H9 (cell line): Measurements from ENCODE around the gene UQCC3. TPM values are rescaled to one million over a fixed set of nuclear protein-coding genes. Genes with fewer than 3 reads are reported as not detected.
A peak's percentile ranks its signal among the peaks of the same experiment; 100 is the strongest.

ENCODE experiments used
- DNase-seq: peaks from one replicate; pipeline ENCODE4 v3.0.0-alpha.2; 2017
- H2AFZ ChIP-seq: one replicate; pipeline ENCODE4 v1.6.1; 2013; ENCODE audit warnings: mild to moderate bottlenecking, low read length, control low read depth, moderate library complexity
- H2AK5ac ChIP-seq: 2 replicates; pipeline ENCODE4 v1.6.1; 2013; ENCODE audit warnings: low read length, control low read depth, mixed read lengths; ENCODE audit not compliant: insufficient read length
- H2BK120ac ChIP-seq: one replicate; pipeline ENCODE4 v1.6.1; 2013; ENCODE audit warnings: low read depth, mild to moderate bottlenecking, low read length, control low read depth, inconsistent platforms; ENCODE audit not compliant: poor library complexity, severe bottlenecking
- H2BK12ac ChIP-seq: 2 replicates; pipeline ENCODE4 v1.6.1; 2013; ENCODE audit warnings: low read length, control low read depth, mixed read lengths, low read depth; ENCODE audit not compliant: insufficient read length
- H2BK15ac ChIP-seq: 2 replicates; pipeline ENCODE4 v1.6.1; 2013; ENCODE audit warnings: low read depth, low read length, control low read depth
- H2BK20ac ChIP-seq: one replicate; pipeline ENCODE4 v1.6.1; 2013; ENCODE audit warnings: low read depth, mild to moderate bottlenecking, low read length, control low read depth, inconsistent platforms; ENCODE audit not compliant: poor library complexity, severe bottlenecking
- H2BK5ac ChIP-seq: 2 replicates; pipeline ENCODE4 v1.6.1; 2013; ENCODE audit warnings: low read length, control low read depth, mixed read lengths; ENCODE audit not compliant: insufficient read length
- H3K14ac ChIP-seq: 2 replicates; pipeline ENCODE4 v1.6.1; 2013; ENCODE audit warnings: low read length, control low read depth; ENCODE audit not compliant: insufficient read depth
- H3K18ac ChIP-seq: 2 replicates; pipeline ENCODE4 v1.6.1; 2013; ENCODE audit warnings: low read depth, mild to moderate bottlenecking, mixed read lengths, low read length, control low read depth; ENCODE audit not compliant: insufficient read length
- H3K23ac ChIP-seq: 2 replicates; pipeline ENCODE4 v1.6.1; 2013; ENCODE audit warnings: low read length, control low read depth, mixed read lengths, low read depth; ENCODE audit not compliant: insufficient read length
- H3K23me2 ChIP-seq: 2 replicates; pipeline ENCODE4 v1.6.1; 2013; ENCODE audit warnings: low read depth, mild to moderate bottlenecking, mixed read lengths, low read length, control low read depth; ENCODE audit not compliant: insufficient read length, poor library complexity, severe bottlenecking
- H3K27ac ChIP-seq: 2 replicates; pipeline ENCODE4 v1.5.1; 2013; ENCODE audit warnings: low read length, control low read depth, mixed read lengths, low read depth; ENCODE audit not compliant: insufficient read length
- H3K27me3 ChIP-seq: 2 replicates; pipeline ENCODE4 v1.6.1; 2013; ENCODE audit warnings: low read length, control low read depth, inconsistent platforms; ENCODE audit not compliant: insufficient read depth
- H3K4ac ChIP-seq: 2 replicates; pipeline ENCODE4 v1.6.1; 2013; ENCODE audit warnings: low read depth, mild to moderate bottlenecking, control low read depth, inconsistent platforms, low read length, moderate library complexity
- H3K4me1 ChIP-seq: 2 replicates; pipeline ENCODE4 v1.6.1; 2013; ENCODE audit warnings: low read length, control low read depth, inconsistent platforms; ENCODE audit not compliant: insufficient read depth
- H3K4me2 ChIP-seq: 2 replicates; pipeline ENCODE4 v1.6.1; 2013; ENCODE audit warnings: low read length, control low read depth, mixed read lengths; ENCODE audit not compliant: insufficient read length, insufficient read depth
- H3K56ac ChIP-seq: 2 replicates; pipeline ENCODE4 v1.6.1; 2013; ENCODE audit warnings: low read depth, mild to moderate bottlenecking, mixed read lengths, low read length, control low read depth; ENCODE audit not compliant: insufficient read length
- H3K79me1 ChIP-seq: 2 replicates; pipeline ENCODE4 v1.6.1; 2013; ENCODE audit warnings: low read depth, mild to moderate bottlenecking, moderate library complexity, low read length, control low read depth, inconsistent platforms; ENCODE audit not compliant: insufficient read depth, poor library complexity, severe bottlenecking
- H3K79me2 ChIP-seq: 2 replicates; pipeline ENCODE4 v1.6.1; 2013; ENCODE audit warnings: low read length, control low read depth, inconsistent platforms; ENCODE audit not compliant: insufficient read depth
- H3K9ac ChIP-seq: 2 replicates; pipeline ENCODE4 v1.6.1; 2013; ENCODE audit warnings: low read length, control low read depth, mixed read lengths; ENCODE audit not compliant: insufficient read length; ENCODE audit errors: extremely low read depth
- H3K9me3 ChIP-seq: one replicate; pipeline ENCODE4 v1.6.1; 2013; ENCODE audit warnings: low read depth, low read length, inconsistent platforms; ENCODE audit not compliant: control insufficient read depth
- H3T11ph ChIP-seq: one replicate; pipeline ENCODE4 v1.6.1; 2013; ENCODE audit warnings: mild to moderate bottlenecking, low read length, control low read depth, inconsistent platforms
- H4K20me1 ChIP-seq: one replicate; pipeline ENCODE4 v1.6.1; 2013; ENCODE audit not compliant: control insufficient read depth, insufficient read length, insufficient read depth
- H4K5ac ChIP-seq: 2 replicates; pipeline ENCODE4 v1.6.1; 2013; ENCODE audit warnings: low read depth, mild to moderate bottlenecking, mixed read lengths, low read length, control low read depth; ENCODE audit not compliant: insufficient read length
- H4K8ac ChIP-seq: replicated peaks from 2 replicates; pipeline ENCODE4 v1.6.1; 2013; ENCODE audit warnings: low read length, control low read depth, mixed read lengths, low read depth; ENCODE audit not compliant: insufficient read length
- H4K91ac ChIP-seq: 2 replicates; pipeline ENCODE4 v1.6.1; 2013; ENCODE audit warnings: low read depth, mild to moderate bottlenecking, moderate library complexity, mixed read lengths, low read length, control low read depth; ENCODE audit not compliant: insufficient read length
- H3K27ac Mint-ChIP-seq, 3 experiments: 2 replicates in 2 of 3; 3 replicates in 1 of 3; pipeline ENCODE4 v1.8.0; 2020 to 2021; ENCODE audit warnings: mixed read lengths in 3 of 3, mild to moderate bottlenecking in 1 of 3, moderate library complexity in 1 of 3
- H3K27me3 Mint-ChIP-seq: 2 replicates; pipeline ENCODE4 v1.8.0; 2021; ENCODE audit warnings: low read depth, mild to moderate bottlenecking, moderate library complexity, mixed read lengths
- H3K36me3 Mint-ChIP-seq, 3 experiments: 2 replicates in 2 of 3; 3 replicates in 1 of 3; pipeline ENCODE4 v1.8.0; 2020 to 2021; ENCODE audit warnings: low read depth in 3 of 3, mixed read lengths in 3 of 3; ENCODE audit not compliant: insufficient read depth in 1 of 3
- H3K4me1 Mint-ChIP-seq, 2 experiments: 2 replicates each; pipeline ENCODE4 v1.8.0; 2020; ENCODE audit warnings: mixed read lengths in 2 of 2
- H3K4me3 Mint-ChIP-seq, 2 experiments: 2 replicates in 1 of 2; 3 replicates in 1 of 2; pipeline ENCODE4 v1.8.0; 2020 to 2021; ENCODE audit warnings: mild to moderate bottlenecking in 2 of 2, mixed read lengths in 2 of 2, moderate library complexity in 1 of 2
- H3K9me3 Mint-ChIP-seq, 2 experiments: 2 replicates in 1 of 2; 3 replicates in 1 of 2; pipeline ENCODE4 v1.8.0; 2020; ENCODE audit warnings: mild to moderate bottlenecking in 2 of 2, mixed read lengths in 2 of 2, moderate library complexity in 1 of 2
- WGBS: extraction: QIAGEN DNeasy Blood & Tissue Kit; methylation state at CpG from one replicate; pipeline ENCODE4 v1.1.7; 2013; ENCODE audit warnings: missing lambda C conversion rate, low lambda C conversion rate, mixed read lengths; ENCODE audit not compliant: insufficient read length; ENCODE audit errors: extremely low coverage; 5-methylcytosine and 5-hydroxymethylcytosine counted together
- total RNA-seq: library from RNA; stranded (reverse); gene quantifications from 2 replicates; pipeline ENCODE4 v1.2.1, GENCODE V29; 2021
- TF ChIP-seq, protein P1 (sequence below): fragments of 200-600 bp; sonication (generic); conservative IDR thresholded peaks from 3 replicates; pipeline ENCODE4 v1.8.0; 2021; ENCODE audit warnings: antibody characterized with exemption, mild to moderate bottlenecking

The UQCC3 gene
- total RNA-seq, 1 experiment from 2014 or later: 11.1 TPM

DNA sequence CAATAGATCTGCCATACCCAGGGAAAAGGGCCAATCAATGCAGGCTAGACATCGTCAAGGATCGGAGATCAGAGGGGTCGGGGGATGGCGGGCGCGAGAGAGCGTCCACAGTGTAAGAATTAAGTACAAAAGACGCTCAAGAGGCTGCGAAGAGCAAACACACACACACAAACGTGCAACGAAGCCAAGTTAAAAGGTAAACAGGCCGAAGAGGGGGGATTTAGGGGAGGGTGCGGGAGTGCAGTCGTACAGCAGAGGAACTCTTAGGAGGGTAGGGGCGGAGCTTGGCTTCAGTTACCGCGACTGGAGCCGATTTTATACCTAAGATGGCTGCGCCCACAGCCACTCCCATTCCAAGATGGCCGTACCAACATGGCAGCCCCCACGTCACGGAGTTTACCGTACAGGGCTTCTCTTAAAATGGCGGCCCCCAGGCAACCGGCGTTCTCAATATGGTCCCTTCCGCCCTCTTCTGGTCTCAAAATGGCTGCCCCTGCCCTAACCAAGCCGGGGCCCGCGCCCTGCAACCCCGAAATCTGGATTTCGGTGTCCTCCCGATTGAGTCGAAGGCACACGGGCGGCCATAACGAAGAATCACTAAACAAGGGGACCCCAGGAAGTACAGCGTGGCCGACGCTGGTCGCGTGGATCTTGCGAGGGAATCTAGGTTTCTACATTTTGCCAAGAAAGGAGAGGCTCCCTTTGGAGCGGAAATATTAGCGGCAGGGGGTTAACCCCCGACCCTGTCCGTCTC is 38.0 kb downstream of the UQCC3 start:
- Mint-ChIP-seq H3K27ac (peak overlapping the region; percentile 100), H3K4me3 (peak overlapping the region; percentile 84 to 91), H3K9me3 (no peaks in the 10 kb centered on the region; a peak in 1 of 5 replicates), H3K36me3 (peaks cover 26 to 50% (median 38%) of the 10 kb centered on the region in 3 experiments), H3K4me1 (peaks cover 47 to 52% of the 10 kb centered on the region in 2 experiments), H3K27me3 (no peaks in the 10 kb centered on the region)
- H3K23ac ChIP-seq: no peak overlapping the region
- H2BK12ac ChIP-seq: no peak overlapping the region
- no peak overlapping the region for H2BK15ac ChIP-seq
- no peak overlapping the region for H2AK5ac ChIP-seq
- H3K4me2 ChIP-seq: peak overlapping the region; percentile 99
- H2BK5ac ChIP-seq: peak overlapping the region; percentile 92
- H3K79me1 ChIP-seq: no peaks in the 10 kb centered on the region
- H3K4ac ChIP-seq: no peak overlapping the region
- peak overlapping the region; percentile 92 for H3K27ac ChIP-seq
- H3K79me2 ChIP-seq: no peaks in the 10 kb centered on the region; the same call in 1 of the 2 replicates
- H4K5ac ChIP-seq: peak overlapping the region; percentile 97
- H3K18ac ChIP-seq: peak overlapping the region; percentile 96
- H3K4me1 ChIP-seq: peaks cover 2% of the 10 kb centered on the region; the same call in 1 of the 2 replicates
- no peak overlapping the region for H2BK20ac ChIP-seq
- H3K23me2 ChIP-seq: peaks cover 28% of the 10 kb centered on the region
- no peaks in the 10 kb centered on the region for H3K9me3 ChIP-seq
- H4K8ac ChIP-seq: no peak overlapping the region
- peak overlapping the region; percentile 93 for H3K14ac ChIP-seq
- no peak overlapping the region for H2BK120ac ChIP-seq
- DNase-seq: peak; percentile 98
- H2AFZ ChIP-seq: peak overlapping the region; percentile 35
- peak overlapping the region; percentile 91 for H3K9ac ChIP-seq
- peak overlapping the region; percentile 10 for H4K91ac ChIP-seq
- no peaks in the 10 kb centered on the region for H4K20me1 ChIP-seq
- no peaks in the 10 kb centered on the region for H3K27me3 ChIP-seq
- WGBS: no CpG with 5 or more reads among the region's 47 CpGs
- peak overlapping the region; percentile 23 for H3T11ph ChIP-seq
- peak overlapping the region; percentile 7 for H3K56ac ChIP-seq
- TF ChIP-seq, protein P1, sequence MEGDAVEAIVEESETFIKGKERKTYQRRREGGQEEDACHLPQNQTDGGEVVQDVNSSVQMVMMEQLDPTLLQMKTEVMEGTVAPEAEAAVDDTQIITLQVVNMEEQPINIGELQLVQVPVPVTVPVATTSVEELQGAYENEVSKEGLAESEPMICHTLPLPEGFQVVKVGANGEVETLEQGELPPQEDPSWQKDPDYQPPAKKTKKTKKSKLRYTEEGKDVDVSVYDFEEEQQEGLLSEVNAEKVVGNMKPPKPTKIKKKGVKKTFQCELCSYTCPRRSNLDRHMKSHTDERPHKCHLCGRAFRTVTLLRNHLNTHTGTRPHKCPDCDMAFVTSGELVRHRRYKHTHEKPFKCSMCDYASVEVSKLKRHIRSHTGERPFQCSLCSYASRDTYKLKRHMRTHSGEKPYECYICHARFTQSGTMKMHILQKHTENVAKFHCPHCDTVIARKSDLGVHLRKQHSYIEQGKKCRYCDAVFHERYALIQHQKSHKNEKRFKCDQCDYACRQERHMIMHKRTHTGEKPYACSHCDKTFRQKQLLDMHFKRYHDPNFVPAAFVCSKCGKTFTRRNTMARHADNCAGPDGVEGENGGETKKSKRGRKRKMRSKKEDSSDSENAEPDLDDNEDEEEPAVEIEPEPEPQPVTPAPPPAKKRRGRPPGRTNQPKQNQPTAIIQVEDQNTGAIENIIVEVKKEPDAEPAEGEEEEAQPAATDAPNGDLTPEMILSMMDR: no peak
